Measurements from ENCODE around the gene FOXD2. TPM values are rescaled to one million over a fixed set of nuclear protein-coding genes. Genes with fewer than 3 reads are reported as not detected.

The FOXD2 gene
- polyA plus RNA-seq, 3 donors: 0.03 to 0.11 TPM; not detected in 1

DNA sequence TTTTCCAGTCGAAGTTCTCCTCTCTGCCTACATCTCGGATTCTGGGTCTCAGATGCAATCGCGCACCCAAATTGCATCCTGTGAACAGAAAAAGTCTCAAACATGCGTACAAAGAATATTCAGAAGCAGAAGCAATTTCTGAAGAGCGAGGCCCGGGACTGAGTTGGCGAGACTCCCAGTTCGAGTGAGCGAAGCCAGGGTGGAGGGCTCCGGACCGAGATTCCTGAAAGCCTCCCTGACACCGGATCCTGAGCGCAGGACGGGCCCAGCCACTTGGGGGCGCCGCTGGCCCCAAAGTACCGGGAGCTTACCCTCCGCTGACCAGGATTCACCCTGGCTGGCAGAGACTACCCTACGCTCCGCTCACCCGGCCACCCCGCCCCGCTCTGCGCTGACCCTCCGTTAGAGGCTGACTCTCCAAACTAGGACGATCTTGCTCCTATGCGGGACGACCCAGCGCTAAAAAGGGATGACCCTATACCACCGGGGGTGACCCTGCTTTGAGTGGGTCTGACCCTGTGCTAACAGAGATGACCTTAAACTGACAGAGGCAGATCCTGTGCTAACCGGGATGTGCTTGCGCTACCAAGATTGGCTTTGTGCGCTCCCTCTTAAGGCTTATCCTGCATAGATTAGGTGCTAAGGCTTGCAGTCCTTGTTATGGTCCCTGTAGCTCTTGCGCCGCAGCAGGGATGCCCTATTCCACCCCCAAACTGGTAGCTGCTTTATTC is 12.1 kb downstream of the FOXD2 start:
- H4K20me1 ChIP-seq (ENCODE audit: insufficient read depth, low read length): no peaks in the 10 kb centered on the region
- peak overlapping the region in 1 of 2 donors; percentile 63 for H3K4me3 Mint-ChIP-seq
- no peak overlapping the region for H3K4me2 ChIP-seq (replicated peaks; ENCODE audit: extremely low read depth, low read length, poor library complexity, severe bottlenecking)
- TF ChIP-seq CTCF (IDR thresholded peaks at IDR 0.05): peak; percentile 25
- H3K4me1 ChIP-seq (ENCODE audit: control insufficient read depth in 1 of 2, insufficient read depth in 2 of 2, low read length in 2 of 2): peaks cover 3 to 4% of the 10 kb centered on the region in 2 donors
- DNase-seq: no peak
- H3K27me3 Mint-ChIP-seq (ENCODE audit: low read depth in 3 of 3): peaks cover 50 to 61% (median 60%) of the 10 kb centered on the region in 3 donors
- peaks cover 5% of the 10 kb centered on the region for H3K4me1 Mint-ChIP-seq
- H3K9me3 Mint-ChIP-seq: peaks cover 0 to 15% (median 9%) of the 10 kb centered on the region in 7 donors
- no peaks in the 10 kb centered on the region for H3K79me2 ChIP-seq (ENCODE audit: insufficient read depth, low read length)
- no peak overlapping the region for H3K27ac Mint-ChIP-seq
- no peak overlapping the region for H3K27ac ChIP-seq (ENCODE audit: low read depth in 1 of 2, low read length in 2 of 2)
- intact Hi-C loops (cut with micrococcal nuclease): loop anchor here in 1 of 2 donors (5.0 kb wide), 1 partner anchor 223 kb away; no protein-coding TSS in a partner anchor
- H3K36me3 Mint-ChIP-seq: peaks cover 3% of the 10 kb centered on the region in 2 donors
- 11% methylated on average over 33 of the region's 36 CpGs for WGBS (ENCODE audit: insufficient coverage)
- H3K36me3 ChIP-seq (replicated peaks in 1 of 2; ENCODE audit: control insufficient read depth in 1 of 2, insufficient read depth in 2 of 2, low read length in 2 of 2): no peaks in the 10 kb centered on the region
- peaks cover 67 to 80% of the 10 kb centered on the region in 2 donors for H3K27me3 ChIP-seq (ENCODE audit: control insufficient read depth in 2 of 2, insufficient read depth in 2 of 2, low read length in 2 of 2)
- peaks cover 0 to 42% of the 10 kb centered on the region in 2 donors for H3K9me3 ChIP-seq (replicated peaks in 1 of 2; ENCODE audit: control insufficient read depth in 1 of 2, insufficient read depth in 1 of 2, low read length in 2 of 2)
- H3K4me3 ChIP-seq (replicated peaks in 1 of 3; ENCODE audit: low read depth in 2 of 3, low read length in 3 of 3): no peak overlapping the region
- H3K9ac ChIP-seq (ENCODE audit: insufficient read depth, low read length, poor library complexity, severe bottlenecking): no peak overlapping the region
- H2AFZ ChIP-seq (ENCODE audit: insufficient read depth, low read depth, low read length, poor library complexity, severe bottlenecking): no peak overlapping the region

GRCh38 chr1:47450606-47451005 is 12.8 kb downstream of the FOXD2 start:
- Mint-ChIP-seq H3K9me3 (peaks cover 0 to 11% (median 5%) of the 10 kb centered on the region in 7 donors), H3K4me1 (peaks cover 1% of the 10 kb centered on the region), H3K36me3 (no peaks in the 10 kb centered on the region), H3K27me3 (ENCODE audit: low read depth in 3 of 3) (peaks cover 54 to 65% (median 64%) of the 10 kb centered on the region in 3 donors), H3K27ac (no peak overlapping the region), H3K4me3 (peak overlapping the region in 1 of 2 donors; percentile 65)
- Histone ChIP-seq H3K36me3 (replicated peaks in 1 of 2; ENCODE audit: control insufficient read depth in 1 of 2, insufficient read depth in 2 of 2, low read length in 2 of 2) (no peaks in the 10 kb centered on the region), H3K27me3 (ENCODE audit: control insufficient read depth in 2 of 2, insufficient read depth in 2 of 2, low read length in 2 of 2) (peaks cover 60 to 74% of the 10 kb centered on the region in 2 donors), H2AFZ (ENCODE audit: insufficient read depth, low read depth, low read length, poor library complexity, severe bottlenecking) (no peak overlapping the region), H3K4me1 (ENCODE audit: control insufficient read depth in 1 of 2, insufficient read depth in 2 of 2, low read length in 2 of 2) (no peaks in the 10 kb centered on the region), H3K9me3 (replicated peaks in 1 of 2; ENCODE audit: control insufficient read depth in 1 of 2, insufficient read depth in 1 of 2, low read length in 2 of 2) (peaks cover 0 to 36% of the 10 kb centered on the region in 2 donors), H4K20me1 (ENCODE audit: insufficient read depth, low read length) (no peaks in the 10 kb centered on the region), H3K4me2 (replicated peaks; ENCODE audit: extremely low read depth, low read length, poor library complexity, severe bottlenecking) (no peak overlapping the region), H3K4me3 (replicated peaks in 1 of 3; ENCODE audit: low read depth in 2 of 3, low read length in 3 of 3) (no peak overlapping the region), H3K27ac (ENCODE audit: low read depth in 1 of 2, low read length in 2 of 2) (no peak overlapping the region), H3K9ac (ENCODE audit: insufficient read depth, low read length, poor library complexity, severe bottlenecking) (no peak overlapping the region), H3K79me2 (ENCODE audit: insufficient read depth, low read length) (no peaks in the 10 kb centered on the region)
- intact Hi-C loops (cut with micrococcal nuclease): no loop called here
- 58% methylated on average over 2 of the region's 4 CpGs for WGBS (ENCODE audit: insufficient coverage)
- no peak for DNase-seq
- no peak for TF ChIP-seq CTCF (IDR thresholded peaks at IDR 0.05)
